Endothelial cell of umbilical vein (primary cell): ENCODE data around the gene ZNF423. TPM values are rescaled to one million over a fixed set of nuclear protein-coding genes. Genes with fewer than 3 reads are reported as not detected.

ENCODE experiments used
- BruUV-seq: library from RNA; stranded (reverse); fragments of 400-500 nt; replicated peaks from 2 replicates; lab custom pipeline; 2021; lab: Mats Ljungman, UMichigan
- CTCF ChIA-PET: fragments of 300-600, 350-600 bp; sonication (Branson Sonifier 250); formaldehyde crosslinking; loops from one replicate; lab custom pipeline; 2021; ENCODE audit warnings: antibody characterized with exemption, inconsistent platforms; lab: Charles Lee
- POLR2A ChIA-PET: fragments of 300-600, 350-600 bp; sonication (Branson Sonifier 250); formaldehyde crosslinking; loops from one replicate; lab custom pipeline; 2021; ENCODE audit warnings: antibody characterized with exemption, inconsistent platforms; lab: Charles Lee
- DNase-seq: peaks from one replicate; pipeline ENCODE4 v3.0.0-alpha.2; 2011; ENCODE audit warnings: low read depth, low spot score
- FAIRE-seq: peaks from 2 replicates; lab custom pipeline; 2011; peaks lifted over from hg19 to GRCh38; lab: Jason Lieb, UNC
- H2AFZ ChIP-seq: 2 replicates; pipeline ENCODE4 v1.6.0; 2012; ENCODE audit warnings: low read depth, low read length, control low read depth, inconsistent platforms
- H3K27ac ChIP-seq: 2 replicates; pipeline ENCODE4 v1.5.1; 2011; ENCODE audit warnings: low read depth, mild to moderate bottlenecking, control low read depth, low read length, moderate library complexity; ENCODE audit not compliant: insufficient read depth
- H3K27me3 ChIP-seq, 2 experiments: 2 replicates each; pipeline versions ENCODE4 v1.6.0 to v1.6.1; 2011; ENCODE audit warnings: low read length in 2 of 2, mixed read lengths in 1 of 2; ENCODE audit not compliant: control insufficient read depth in 2 of 2, insufficient read depth in 2 of 2
- H3K36me3 ChIP-seq, 2 experiments: 2 replicates in 1 of 2; 3 replicates in 1 of 2; pipeline ENCODE4 v1.5.1; 2011; ENCODE audit warnings: low read length in 2 of 2, mild to moderate bottlenecking in 1 of 2, moderate library complexity in 1 of 2; ENCODE audit not compliant: control insufficient read depth in 2 of 2, insufficient read depth in 2 of 2; ENCODE audit errors: extremely low read depth in 1 of 2
- H3K4me1 ChIP-seq: 3 replicates; pipeline ENCODE4 v1.5.1; 2011; ENCODE audit warnings: mild to moderate bottlenecking, low read length; ENCODE audit not compliant: control insufficient read depth, insufficient read depth; ENCODE audit errors: extremely low read depth
- H3K4me2 ChIP-seq: 2 replicates; pipeline ENCODE4 v1.6.1; 2011; ENCODE audit warnings: low read length, control low read depth, mixed read lengths; ENCODE audit not compliant: insufficient read depth
- H3K4me3 ChIP-seq, 3 experiments: fragments of 200-600 bp in 1 of 3; sonication (generic), shearing (Covaris generic) in 1 of 3; replicated peaks in 1 of 3; 2 replicates each; pipeline ENCODE4 v1.5.1; 2011 to 2016; ENCODE audit warnings: control low read depth in 3 of 3, low read length in 3 of 3, mild to moderate bottlenecking in 2 of 3, inconsistent platforms in 1 of 3, low read depth in 1 of 3, moderate library complexity in 1 of 3; ENCODE audit not compliant: insufficient read depth in 1 of 3
- H3K79me2 ChIP-seq: 2 replicates; pipeline ENCODE4 v1.6.0; 2012; ENCODE audit warnings: low read length, inconsistent platforms; ENCODE audit not compliant: control insufficient read depth, insufficient read depth
- H3K9ac ChIP-seq: replicated peaks from 2 replicates; pipeline ENCODE3; 2011; ENCODE audit warnings: low read length, control low read depth; ENCODE audit not compliant: insufficient read depth; ENCODE audit errors: extremely low read depth
- H3K9me1 ChIP-seq: replicated peaks from 3 replicates; pipeline ENCODE4 v1.6.0; 2011; ENCODE audit warnings: mild to moderate bottlenecking, low read length; ENCODE audit not compliant: control insufficient read depth, insufficient read depth; ENCODE audit errors: extremely low read depth
- H3K9me3 ChIP-seq: replicated peaks from 2 replicates; pipeline ENCODE4 v1.5.1; 2012; ENCODE audit warnings: low read length, inconsistent platforms; ENCODE audit not compliant: control insufficient read depth, insufficient read depth
- H4K20me1 ChIP-seq: replicated peaks from 2 replicates; pipeline ENCODE3; 2011; ENCODE audit warnings: mild to moderate bottlenecking, low read length; ENCODE audit not compliant: control insufficient read depth, insufficient read depth; ENCODE audit errors: extremely low read depth
- EZH2 ChIP-seq: IDR thresholded peaks from 2 replicates; pipeline ENCODE4 v1.6.1; 2012; ENCODE audit warnings: borderline replicate concordance, low read depth, mild to moderate bottlenecking, moderate library complexity, low read length, inconsistent platforms; ENCODE audit not compliant: severe bottlenecking
- FOS ChIP-seq: IDR thresholded peaks from 2 replicates; pipeline ENCODE4 v1.6.1; 2011; ENCODE audit warnings: mild to moderate bottlenecking, low read length, moderate library complexity, borderline replicate concordance; ENCODE audit not compliant: insufficient read depth
- GATA2 ChIP-seq: IDR thresholded peaks from 2 replicates; pipeline ENCODE4 v1.7.0; 2011; ENCODE audit warnings: low read depth, mild to moderate bottlenecking, moderate library complexity, mixed read lengths, low read length; ENCODE audit not compliant: insufficient read length, insufficient read depth
- JUN ChIP-seq: IDR thresholded peaks from 2 replicates; pipeline ENCODE4 v1.6.1; 2011; ENCODE audit warnings: borderline replicate concordance, low read depth; ENCODE audit not compliant: insufficient read length, insufficient read depth
- MAX ChIP-seq: IDR thresholded peaks from 2 replicates; pipeline ENCODE4 v1.6.1; 2011; ENCODE audit not compliant: insufficient read depth, insufficient read length
- MYC ChIP-seq: IDR thresholded peaks from one replicate; pipeline ENCODE4 v1.6.1; 2011; ENCODE audit warnings: mild to moderate bottlenecking, low read depth, low read length
- POLR2A ChIP-seq: IDR thresholded peaks from 2 replicates; pipeline ENCODE4 v1.6.1; 2012; ENCODE audit warnings: low read depth, mild to moderate bottlenecking, control low read depth, low read length
- POLR2AphosphoS5 ChIP-seq: IDR thresholded peaks from 2 replicates; pipeline ENCODE4 v1.6.1; 2012; ENCODE audit warnings: low read depth, mild to moderate bottlenecking, control low read depth, low read length, moderate library complexity; ENCODE audit not compliant: insufficient read depth
- dilution Hi-C: fragments of 300-500 bp; cut with MboI; formaldehyde crosslinking; loops from one replicate; pipeline ENCODE4 v1.15.0; 2019; ENCODE audit warnings: low sequenced_read_pairs; ENCODE audit not compliant: extremely low pct_ligation_motif_present
- intact Hi-C: fragments of 100-400 bp; cut with micrococcal nuclease; formaldehyde crosslinking; loops from one replicate; pipeline ENCODE4 v1.10.0; 2022
- polyA plus RNA-seq, 4 experiments: library from polyadenylated mRNA; depleted of rRNA in 3 of 4; stranded (reverse) in 3 of 4; unstranded in 1 of 4; fragments of >200 nt; gene quantifications; 2 replicates each; pipeline versions ENCODE4 v1.2.1 to v1.2.3, GENCODE V29; 2011 to 2012; ENCODE audit warnings: missing spikeins in 1 of 4
- total RNA-seq: library from RNA; stranded (reverse); gene quantifications from 2 replicates; pipeline ENCODE4 v1.2.3, GENCODE V29; 2021
- TF ChIP-seq, protein P1 (sequence below), 2 donors: IDR thresholded peaks; 1 replicate in 1 of 2; 2 replicates in 1 of 2; pipeline ENCODE4 v1.5.1; 2011; ENCODE audit warnings: low read length in 2 of 2, mild to moderate bottlenecking in 2 of 2, moderate library complexity in 2 of 2, control low read depth in 1 of 2, inconsistent platforms in 1 of 2, low read depth in 1 of 2; ENCODE audit not compliant: insufficient read depth in 1 of 2; ENCODE audit errors: extremely low read depth in 1 of 2

The ZNF423 gene
- total and polyA plus RNA-seq, 2 donors (not counting 3 experiments of a cell fraction or from before 2014, with no cell fraction given) = 2.2 to 8.1 TPM

DNA sequence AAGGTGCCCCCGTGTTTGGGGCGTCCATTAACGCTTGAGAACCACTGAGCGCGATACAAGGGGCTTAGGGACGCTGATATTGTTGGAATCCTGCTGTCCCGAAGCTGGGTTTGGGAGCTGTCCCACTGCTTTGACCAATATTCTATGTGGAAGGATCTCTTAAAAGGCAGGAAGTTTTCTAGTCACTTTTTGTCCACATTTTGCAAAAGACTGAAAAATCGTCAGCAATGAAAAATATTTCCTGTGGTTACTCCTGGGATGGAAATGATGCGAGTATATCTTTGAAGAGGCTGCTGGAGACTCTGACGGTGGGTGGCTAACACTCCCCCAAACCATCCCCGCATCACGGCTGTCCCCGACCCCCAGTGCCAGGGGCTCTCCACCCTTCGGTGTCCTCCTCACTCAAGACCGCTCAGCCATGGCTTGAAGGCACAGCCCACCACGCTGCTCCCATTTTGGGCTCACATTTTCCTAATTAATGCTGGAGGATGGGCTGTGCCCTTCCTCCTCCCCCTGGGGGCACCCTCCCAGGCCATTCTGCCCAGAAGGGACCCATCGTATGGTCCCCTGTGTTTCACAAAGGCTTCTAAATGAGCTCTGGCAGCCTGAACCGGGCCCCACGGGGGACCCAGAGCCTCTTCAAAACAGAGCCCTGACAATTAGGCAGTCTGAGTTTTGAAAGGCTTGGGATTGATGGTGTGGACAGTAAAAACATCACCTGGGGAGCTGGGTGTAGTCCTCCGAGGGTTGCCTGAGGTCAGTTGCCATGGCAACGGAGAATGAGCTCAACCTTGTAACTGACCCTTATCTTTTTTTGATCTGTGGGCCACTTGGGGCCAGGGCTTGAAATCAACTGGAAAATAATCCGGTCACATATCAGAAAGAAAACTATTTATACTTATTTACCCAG is 323.7 kb downstream of the ZNF423 start:
- no peak overlapping the region for H3K27ac ChIP-seq
- no peak overlapping the region for H3K4me3 ChIP-seq
- dilution Hi-C loops (no loop called here), intact Hi-C loops (no loop called here)
- no peaks in the 10 kb centered on the region for H3K9me1 ChIP-seq
- H4K20me1 ChIP-seq = no peaks in the 10 kb centered on the region
- H3K4me2 ChIP-seq = no peak overlapping the region
- CTCF ChIA-PET = interaction anchor here (0.8 to 0.9 kb wide), 2 partner anchors 24 to 390 kb away, joined by 3 read pairs; no protein-coding TSS in a partner anchor
- no peaks in the 10 kb centered on the region for H3K27me3 ChIP-seq
- H3K4me1 ChIP-seq = no peaks in the 10 kb centered on the region
- TF ChIP-seq, protein P1, sequence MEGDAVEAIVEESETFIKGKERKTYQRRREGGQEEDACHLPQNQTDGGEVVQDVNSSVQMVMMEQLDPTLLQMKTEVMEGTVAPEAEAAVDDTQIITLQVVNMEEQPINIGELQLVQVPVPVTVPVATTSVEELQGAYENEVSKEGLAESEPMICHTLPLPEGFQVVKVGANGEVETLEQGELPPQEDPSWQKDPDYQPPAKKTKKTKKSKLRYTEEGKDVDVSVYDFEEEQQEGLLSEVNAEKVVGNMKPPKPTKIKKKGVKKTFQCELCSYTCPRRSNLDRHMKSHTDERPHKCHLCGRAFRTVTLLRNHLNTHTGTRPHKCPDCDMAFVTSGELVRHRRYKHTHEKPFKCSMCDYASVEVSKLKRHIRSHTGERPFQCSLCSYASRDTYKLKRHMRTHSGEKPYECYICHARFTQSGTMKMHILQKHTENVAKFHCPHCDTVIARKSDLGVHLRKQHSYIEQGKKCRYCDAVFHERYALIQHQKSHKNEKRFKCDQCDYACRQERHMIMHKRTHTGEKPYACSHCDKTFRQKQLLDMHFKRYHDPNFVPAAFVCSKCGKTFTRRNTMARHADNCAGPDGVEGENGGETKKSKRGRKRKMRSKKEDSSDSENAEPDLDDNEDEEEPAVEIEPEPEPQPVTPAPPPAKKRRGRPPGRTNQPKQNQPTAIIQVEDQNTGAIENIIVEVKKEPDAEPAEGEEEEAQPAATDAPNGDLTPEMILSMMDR (IDR thresholded peaks at IDR 0.05; ENCODE audit: extremely low read depth in 1 of 2, insufficient read depth in 1 of 2, low read depth in 1 of 2, low read length in 2 of 2) = no peak
- TF ChIP-seq POLR2A (no peak), EZH2 (no peak), FOS (no peak), JUN (no peak), MAX (no peak), GATA2 (no peak), MYC (no peak), POLR2AphosphoS5 (no peak)
- DNase-seq (no peak), FAIRE-seq (no peak)
- no peak overlapping the region for H3K9ac ChIP-seq
- no peaks in the 10 kb centered on the region for H3K36me3 ChIP-seq
- no peaks in the 10 kb centered on the region for H3K9me3 ChIP-seq
- no TSS peak for BruUV-seq
- H2AFZ ChIP-seq = no peak overlapping the region
- H3K79me2 ChIP-seq = no peaks in the 10 kb centered on the region
- POLR2A ChIA-PET = no interaction called here
